ENCODE results near the gene ATG9A.

Gene ATG9A

DNA sequence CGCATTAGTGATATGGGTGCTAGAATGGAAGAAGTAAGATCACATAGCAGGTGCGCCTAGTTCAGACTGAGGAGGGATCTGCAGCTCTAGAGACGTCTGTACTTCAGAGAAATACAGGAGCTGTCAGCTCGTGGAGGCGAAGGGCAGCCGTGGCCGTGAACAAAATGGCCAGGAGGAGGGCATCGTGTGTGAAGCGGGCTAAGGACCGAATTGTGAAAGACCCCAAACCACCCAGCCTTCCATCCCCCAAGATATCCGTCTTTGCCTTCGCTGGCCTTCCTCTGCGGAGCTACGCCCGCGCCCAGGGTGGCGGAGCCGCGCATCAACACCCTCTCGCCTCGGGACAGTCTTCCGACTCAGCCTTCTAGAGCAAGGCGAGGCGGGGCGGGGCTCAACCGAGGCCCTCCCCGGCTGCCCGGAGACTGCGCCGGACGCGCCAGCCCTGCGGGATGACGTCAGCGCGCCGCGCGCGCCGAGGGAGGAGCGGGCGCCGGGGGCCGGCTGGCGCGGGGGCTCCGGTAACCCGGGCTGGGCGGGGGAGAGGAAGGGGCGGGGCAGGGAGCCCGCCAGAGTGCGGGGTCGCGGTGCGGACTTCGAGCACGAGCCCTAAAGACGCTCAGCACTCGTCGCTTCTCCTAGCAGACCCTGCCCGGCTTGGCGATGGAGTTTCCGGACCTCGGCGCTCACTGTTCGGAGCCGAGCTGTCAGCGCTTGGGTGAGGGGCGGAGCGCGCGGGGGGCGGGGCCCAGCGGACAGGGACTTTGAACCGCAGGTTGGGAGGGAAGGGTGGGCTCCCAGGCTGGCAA, 22.9 kb downstream of the ATG9A start, which contains the start of gene ZFAND2B:
TSS of gene ZFAND2B (plus strand) at position 455 of the 806 bp plus-strand sequence. CDS start at position 661, 206 bp downstream.
- Histone ChIP-seq H3K4me1 (ENCODE audit: control insufficient read depth, insufficient read depth, low read length) (peaks cover 8% of the 10 kb centered on the region), H3K9me3 (ENCODE audit: control insufficient read depth, insufficient read depth, low read depth, low read length) (no peaks in the 10 kb centered on the region), H3K4me3 (ENCODE audit: low read depth, low read length) (peak within 1 kb of the TSS; percentile 76), H3K27ac (ENCODE audit: extremely low read depth, low read depth, low read length) (peak within 1 kb of the TSS; percentile 61), H3K36me3 (ENCODE audit: control insufficient read depth in 2 of 2, insufficient read depth in 1 of 2, low read length in 2 of 2) (peaks cover 5 to 41% of the 10 kb centered on the region in 2 experiments; a peak in 2 of 3 replicates)
- ChIA-PET POLR2A (interaction anchor here (0.6 to 2.6 kb wide), 23 partner anchors 10 to 337 kb away, joined by 3 to 42 read pairs (median 4); partner anchors contain the start of genes ABCB6, ANKZF1, ATG9A and CNPPD1), CTCF (interaction anchor here (0.6 to 1.4 kb wide), 10 partner anchors 12 to 1980 kb away, joined by 3 to 5 read pairs (median 3); partner anchors contain the start of genes GLB1L and STK16)
- TF ChIP-seq, protein P1, sequence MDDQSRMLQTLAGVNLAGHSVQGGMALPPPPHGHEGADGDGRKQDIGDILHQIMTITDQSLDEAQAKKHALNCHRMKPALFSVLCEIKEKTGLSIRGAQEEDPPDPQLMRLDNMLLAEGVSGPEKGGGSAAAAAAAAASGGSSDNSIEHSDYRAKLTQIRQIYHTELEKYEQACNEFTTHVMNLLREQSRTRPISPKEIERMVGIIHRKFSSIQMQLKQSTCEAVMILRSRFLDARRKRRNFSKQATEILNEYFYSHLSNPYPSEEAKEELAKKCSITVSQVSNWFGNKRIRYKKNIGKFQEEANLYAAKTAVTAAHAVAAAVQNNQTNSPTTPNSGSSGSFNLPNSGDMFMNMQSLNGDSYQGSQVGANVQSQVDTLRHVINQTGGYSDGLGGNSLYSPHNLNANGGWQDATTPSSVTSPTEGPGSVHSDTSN (CRISPR knock-in tag; IDR thresholded peaks at IDR 0.05): peak; percentile 75; the same call in 1 of the 2 replicates
- TF ChIP-seq KLF9 (tag by site-specific recombination; IDR thresholded peaks at IDR 0.05; ENCODE audit: low read depth): peak; percentile 95
- TF ChIP-seq, protein P2, sequence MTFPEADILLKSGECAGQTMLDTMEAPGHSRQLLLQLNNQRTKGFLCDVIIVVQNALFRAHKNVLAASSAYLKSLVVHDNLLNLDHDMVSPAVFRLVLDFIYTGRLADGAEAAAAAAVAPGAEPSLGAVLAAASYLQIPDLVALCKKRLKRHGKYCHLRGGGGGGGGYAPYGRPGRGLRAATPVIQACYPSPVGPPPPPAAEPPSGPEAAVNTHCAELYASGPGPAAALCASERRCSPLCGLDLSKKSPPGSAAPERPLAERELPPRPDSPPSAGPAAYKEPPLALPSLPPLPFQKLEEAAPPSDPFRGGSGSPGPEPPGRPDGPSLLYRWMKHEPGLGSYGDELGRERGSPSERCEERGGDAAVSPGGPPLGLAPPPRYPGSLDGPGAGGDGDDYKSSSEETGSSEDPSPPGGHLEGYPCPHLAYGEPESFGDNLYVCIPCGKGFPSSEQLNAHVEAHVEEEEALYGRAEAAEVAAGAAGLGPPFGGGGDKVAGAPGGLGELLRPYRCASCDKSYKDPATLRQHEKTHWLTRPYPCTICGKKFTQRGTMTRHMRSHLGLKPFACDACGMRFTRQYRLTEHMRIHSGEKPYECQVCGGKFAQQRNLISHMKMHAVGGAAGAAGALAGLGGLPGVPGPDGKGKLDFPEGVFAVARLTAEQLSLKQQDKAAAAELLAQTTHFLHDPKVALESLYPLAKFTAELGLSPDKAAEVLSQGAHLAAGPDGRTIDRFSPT (tag by site-specific recombination; IDR thresholded peaks at IDR 0.05): peak; percentile 21; the same call in 1 of the 2 replicates
- no peak for TF ChIP-seq GLI2 (tag by site-specific recombination; IDR thresholded peaks at IDR 0.05; ENCODE audit: borderline replicate concordance, low read depth)
- TF ChIP-seq, protein P3, sequence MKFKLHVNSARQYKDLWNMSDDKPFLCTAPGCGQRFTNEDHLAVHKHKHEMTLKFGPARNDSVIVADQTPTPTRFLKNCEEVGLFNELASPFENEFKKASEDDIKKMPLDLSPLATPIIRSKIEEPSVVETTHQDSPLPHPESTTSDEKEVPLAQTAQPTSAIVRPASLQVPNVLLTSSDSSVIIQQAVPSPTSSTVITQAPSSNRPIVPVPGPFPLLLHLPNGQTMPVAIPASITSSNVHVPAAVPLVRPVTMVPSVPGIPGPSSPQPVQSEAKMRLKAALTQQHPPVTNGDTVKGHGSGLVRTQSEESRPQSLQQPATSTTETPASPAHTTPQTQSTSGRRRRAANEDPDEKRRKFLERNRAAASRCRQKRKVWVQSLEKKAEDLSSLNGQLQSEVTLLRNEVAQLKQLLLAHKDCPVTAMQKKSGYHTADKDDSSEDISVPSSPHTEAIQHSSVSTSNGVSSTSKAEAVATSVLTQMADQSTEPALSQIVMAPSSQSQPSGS (tag by site-specific recombination; IDR thresholded peaks at IDR 0.05; ENCODE audit: low read depth): peak; percentile 78
- TF ChIP-seq KLF10 (tag by site-specific recombination; IDR thresholded peaks at IDR 0.05): 0 out of 2 replicates have a peak, but pooled peaks have one; percentile 35
- TF ChIP-seq ZNF660 (tag by site-specific recombination; IDR thresholded peaks at IDR 0.05): peak; percentile 48
- peak; percentile 21; the same call in 1 of the 2 replicates for TF ChIP-seq ZSCAN30 (tag by site-specific recombination; IDR thresholded peaks at IDR 0.05)
- 0 out of 2 replicates have a peak, but pooled peaks have one; percentile 41 for TF ChIP-seq ZNF324 (tag by site-specific recombination; IDR thresholded peaks at IDR 0.05)
- peak; percentile 80 for TF ChIP-seq SP3 (tag by site-specific recombination; IDR thresholded peaks at IDR 0.05)
- peak; percentile 33; the same call in 1 of the 2 replicates for TF ChIP-seq ZNF391 (tag by site-specific recombination; IDR thresholded peaks at IDR 0.05; ENCODE audit: borderline replicate concordance, low read depth)
- no peak for TF ChIP-seq ZNF626 (tag by site-specific recombination; IDR thresholded peaks at IDR 0.05)
- TF ChIP-seq ZFHX2 (tag by site-specific recombination; conservative IDR thresholded peaks at IDR 0.05): peak; percentile 25; the same call in 1 of the 2 replicates
- TF ChIP-seq KLF1 (tag by site-specific recombination; IDR thresholded peaks at IDR 0.05): peak; percentile 52
- 0 out of 2 replicates have a peak, but pooled peaks have one; percentile 47 for TF ChIP-seq ZNF501 (tag by site-specific recombination; IDR thresholded peaks at IDR 0.05)
- TF ChIP-seq KLF16 (tag by site-specific recombination; IDR thresholded peaks at IDR 0.05): 0 out of 2 replicates have a peak, but pooled peaks have one; percentile 65
- peak; percentile 60 for TF ChIP-seq SP7 (tag by site-specific recombination; IDR thresholded peaks at IDR 0.05)
- TF ChIP-seq, protein P4, sequence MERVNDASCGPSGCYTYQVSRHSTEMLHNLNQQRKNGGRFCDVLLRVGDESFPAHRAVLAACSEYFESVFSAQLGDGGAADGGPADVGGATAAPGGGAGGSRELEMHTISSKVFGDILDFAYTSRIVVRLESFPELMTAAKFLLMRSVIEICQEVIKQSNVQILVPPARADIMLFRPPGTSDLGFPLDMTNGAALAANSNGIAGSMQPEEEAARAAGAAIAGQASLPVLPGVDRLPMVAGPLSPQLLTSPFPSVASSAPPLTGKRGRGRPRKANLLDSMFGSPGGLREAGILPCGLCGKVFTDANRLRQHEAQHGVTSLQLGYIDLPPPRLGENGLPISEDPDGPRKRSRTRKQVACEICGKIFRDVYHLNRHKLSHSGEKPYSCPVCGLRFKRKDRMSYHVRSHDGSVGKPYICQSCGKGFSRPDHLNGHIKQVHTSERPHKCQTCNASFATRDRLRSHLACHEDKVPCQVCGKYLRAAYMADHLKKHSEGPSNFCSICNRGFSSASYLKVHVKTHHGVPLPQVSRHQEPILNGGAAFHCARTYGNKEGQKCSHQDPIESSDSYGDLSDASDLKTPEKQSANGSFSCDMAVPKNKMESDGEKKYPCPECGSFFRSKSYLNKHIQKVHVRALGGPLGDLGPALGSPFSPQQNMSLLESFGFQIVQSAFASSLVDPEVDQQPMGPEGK (tag by site-specific recombination; IDR thresholded peaks at IDR 0.05): peak; percentile 84
- TF ChIP-seq ZNF561 (tag by site-specific recombination; IDR thresholded peaks at IDR 0.05; ENCODE audit: borderline replicate concordance): 0 out of 2 replicates have a peak, but pooled peaks have one; percentile 70
- TF ChIP-seq, protein P5, sequence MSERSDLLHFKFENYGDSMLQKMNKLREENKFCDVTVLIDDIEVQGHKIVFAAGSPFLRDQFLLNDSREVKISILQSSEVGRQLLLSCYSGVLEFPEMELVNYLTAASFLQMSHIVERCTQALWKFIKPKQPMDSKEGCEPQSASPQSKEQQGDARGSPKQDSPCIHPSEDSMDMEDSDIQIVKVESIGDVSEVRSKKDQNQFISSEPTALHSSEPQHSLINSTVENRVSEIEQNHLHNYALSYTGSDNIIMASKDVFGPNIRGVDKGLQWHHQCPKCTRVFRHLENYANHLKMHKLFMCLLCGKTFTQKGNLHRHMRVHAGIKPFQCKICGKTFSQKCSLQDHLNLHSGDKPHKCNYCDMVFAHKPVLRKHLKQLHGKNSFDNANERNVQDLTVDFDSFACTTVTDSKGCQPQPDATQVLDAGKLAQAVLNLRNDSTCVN (tag by site-specific recombination; optimal IDR thresholded peaks at IDR 0.05): peak; percentile 85
- 0 out of 2 replicates have a peak, but pooled peaks have one; percentile 9 for TF ChIP-seq WT1 (tag by site-specific recombination; IDR thresholded peaks at IDR 0.05)
- TF ChIP-seq ZNF37A (tag by site-specific recombination; IDR thresholded peaks at IDR 0.05): no peak
- peak; percentile 65; the same call in 1 of the 2 replicates for TF ChIP-seq GLIS2 (tag by site-specific recombination; IDR thresholded peaks at IDR 0.05)
- TF ChIP-seq ZNF2 (tag by site-specific recombination; IDR thresholded peaks at IDR 0.05): peak; percentile 73; the same call in 1 of the 2 replicates
- peak; percentile 47; the same call in 1 of the 2 replicates for TF ChIP-seq ZNF629 (tag by site-specific recombination; IDR thresholded peaks at IDR 0.05)
- peak; percentile 67; the same call in 1 of the 2 replicates for TF ChIP-seq ZBTB6 (tag by site-specific recombination; IDR thresholded peaks at IDR 0.05)
- TF ChIP-seq ZNF335 (tag by site-specific recombination; conservative IDR thresholded peaks at IDR 0.05): peak; percentile 50

Measured in HEK293 (cell line).